ENCODE measurements around the gene ZNF503.
A peak's percentile ranks its signal among the peaks of the same experiment; 100 is the strongest.

The ZNF503 gene

GRCh38 chr10:75353183-75353582, 48.4 kb downstream of the ZNF503 start:
- DNase-seq (ENCODE audit: low spot score), result no peak

GRCh38 chr10:75352650-75353049, 48.9 kb downstream of the ZNF503 start:
- DNase-seq (ENCODE audit: low spot score), result peak; percentile 22

GRCh38 chr10:75351637-75352036, 49.9 kb downstream of the ZNF503 start:
- no peak for DNase-seq (ENCODE audit: low spot score)

- DNase-seq (ENCODE audit: low spot score), result peak; percentile 60
Measured at GRCh38 chr10:75350791-75351190, 50.8 kb downstream of the ZNF503 start.
